Epithelial cell of esophagus (primary cell): ENCODE data around the gene CYP1A2.

ENCODE experiments used
- DNase-seq: peaks from one replicate; pipeline ENCODE4 v3.0.0; 2010; ENCODE audit warnings: low read depth
- H3K4me3 ChIP-seq: 2 replicates; pipeline ENCODE4 v1.5.1; 2011; ENCODE audit warnings: mild to moderate bottlenecking, low read length, control low read depth
- CTCF ChIP-seq: IDR thresholded peaks from 2 replicates; pipeline ENCODE4 v1.5.1; 2011; ENCODE audit warnings: low read depth, mild to moderate bottlenecking, low read length, control low read depth, inconsistent platforms; ENCODE audit not compliant: insufficient read depth; ENCODE audit errors: missing control alignments

CYP1A2 gene

GRCh38 chr15:74758736-74759135 is 10.1 kb downstream of the CYP1A2 start:
- no peak overlapping the region for H3K4me3 ChIP-seq
- TF ChIP-seq CTCF: no peak
- DNase-seq: no peak

- no peak for TF ChIP-seq CTCF
- DNase-seq: no peak
- H3K4me3 ChIP-seq: no peak overlapping the region
These were observed 14.1 kb downstream of the CYP1A2 start for GRCh38 chr15:74762791-74763150.

- H3K4me3 ChIP-seq: no peak overlapping the region
- DNase-seq: peak; percentile 88
- no peak for TF ChIP-seq CTCF
These were observed 14.8 kb downstream of the CYP1A2 start for GRCh38 chr15:74763416-74763815.

DNA sequence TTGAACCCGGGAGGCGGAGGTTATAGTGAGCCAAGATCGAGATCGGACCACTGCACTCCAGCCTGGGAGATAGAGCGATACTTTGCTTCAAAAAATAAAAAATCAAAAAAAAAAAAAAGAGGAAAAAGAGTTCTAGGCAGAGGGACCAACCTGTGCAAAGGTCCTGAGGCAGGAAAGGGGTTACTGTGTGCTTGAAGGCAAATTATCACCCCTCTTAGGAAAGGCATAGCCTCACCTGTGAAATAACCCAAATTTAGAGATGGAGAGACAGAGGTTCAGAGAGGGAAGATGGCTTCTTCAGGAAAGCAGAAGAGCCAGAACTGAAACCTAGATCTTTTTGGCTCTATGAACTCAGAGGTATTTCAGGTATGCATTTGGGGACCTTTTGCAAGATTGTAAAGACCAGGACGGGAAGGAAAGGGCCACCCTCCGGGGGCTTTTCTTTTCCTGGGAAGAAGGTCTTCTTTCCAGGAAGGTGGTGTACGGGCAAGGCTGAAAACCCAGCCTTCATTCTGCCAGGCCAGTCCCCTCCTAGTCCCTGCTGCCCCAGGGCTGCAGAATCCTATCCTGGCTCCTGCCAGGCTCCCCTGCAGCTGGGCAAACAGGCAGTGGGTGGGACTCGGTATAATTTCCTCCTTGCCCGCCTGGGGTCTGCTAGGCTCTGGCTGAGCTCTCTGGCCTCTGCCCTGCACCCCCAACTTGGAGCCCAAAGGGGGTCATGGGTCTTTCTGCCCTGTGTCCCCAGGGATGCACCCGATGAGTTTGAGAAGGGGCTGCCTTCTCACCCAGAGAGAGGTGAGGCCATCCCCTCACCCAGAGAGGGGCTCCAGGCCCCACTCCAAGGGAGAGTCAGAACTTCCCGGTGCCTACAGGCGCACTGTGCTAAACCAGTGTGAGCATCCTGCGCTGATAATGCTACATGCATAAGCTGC is 18.8 kb downstream of the CYP1A2 start:
- no peak for DNase-seq
- no peak overlapping the region for H3K4me3 ChIP-seq
- TF ChIP-seq CTCF: no peak

DNA sequence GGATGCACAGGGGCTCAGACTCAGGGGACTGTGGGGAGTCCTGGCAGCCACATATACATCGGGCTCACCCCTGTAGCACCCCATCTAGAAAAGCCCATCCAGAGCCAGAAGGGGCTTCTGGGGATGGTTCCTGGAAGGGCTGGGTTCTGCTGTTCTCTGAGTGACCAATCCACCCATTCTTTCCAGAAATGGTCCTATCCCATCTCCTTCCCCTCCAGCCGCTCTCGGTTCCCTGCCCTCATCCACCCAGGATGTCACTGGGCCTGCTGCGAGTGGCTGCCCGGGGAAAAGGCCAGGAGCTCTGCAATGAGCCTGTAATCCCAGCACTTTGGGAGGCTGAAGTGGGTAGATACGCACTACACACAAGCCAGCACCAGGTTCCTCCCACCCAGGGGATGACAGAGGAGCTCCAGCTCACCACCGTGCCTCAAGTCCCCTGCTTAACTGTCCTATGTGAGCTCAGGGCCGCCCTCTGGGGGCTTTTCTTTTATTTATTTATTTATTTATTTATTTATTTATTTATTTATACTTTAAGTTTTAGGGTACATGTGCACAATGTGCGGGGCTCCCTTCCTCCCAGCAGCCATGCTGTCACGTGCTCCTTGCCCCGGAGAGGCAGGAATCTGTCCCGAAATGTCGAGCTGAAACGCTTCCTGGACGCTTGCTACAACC is 19.6 kb downstream of the CYP1A2 start:
- no peak for DNase-seq
- TF ChIP-seq CTCF: no peak
- H3K4me3 ChIP-seq: no peak overlapping the region

- DNase-seq: peak; percentile 58
- no peak overlapping the region for H3K4me3 ChIP-seq
- peak; percentile 78 for TF ChIP-seq CTCF
These were observed 20.2 kb downstream of the CYP1A2 start for GRCh38 chr15:74768771-74769342.
